AG04450 (cell line): ENCODE data around the gene EEF1A2. TPM values are rescaled to one million over a fixed set of nuclear protein-coding genes. Genes with fewer than 3 reads are reported as not detected.
A peak's percentile ranks its signal among the peaks of the same experiment; 100 is the strongest.

ENCODE experiments used
- CTCF ChIA-PET: fragments of 300-600, 350-600 bp; formaldehyde crosslinking; extraction: SDS; loops from one replicate; lab custom pipeline; 2022; ENCODE audit warnings: antibody characterized with exemption, inconsistent platforms; lab: Charles Lee
- POLR2A ChIA-PET: fragments of 350-600 bp; formaldehyde crosslinking; extraction: SDS; loops from one replicate; lab custom pipeline; 2021; ENCODE audit warnings: antibody characterized with exemption, inconsistent platforms; lab: Yijun Ruan, JAX
- DNase-seq: peaks from one replicate; pipeline ENCODE4 v3.0.0-alpha.2; 2011; ENCODE audit warnings: low read depth, low spot score
- H3K27ac ChIP-seq: one replicate; pipeline ENCODE4 v1.5.1; 2012; ENCODE audit warnings: low read depth, low read length, control low read depth
- H3K27me3 ChIP-seq: one replicate; pipeline ENCODE4 v1.6.0; 2012; ENCODE audit warnings: low read length; ENCODE audit not compliant: control insufficient read depth, insufficient read depth
- H3K4me3 ChIP-seq: 2 replicates; pipeline ENCODE4 v1.5.1; 2011; ENCODE audit warnings: mild to moderate bottlenecking, low read depth, low read length, control low read depth
- H3K9me3 ChIP-seq: 2 replicates; pipeline ENCODE4 v1.5.1; 2012; ENCODE audit warnings: low read length; ENCODE audit not compliant: control insufficient read depth, insufficient read depth
- CTCF ChIP-seq: IDR thresholded peaks from 2 replicates; pipeline ENCODE4 v1.5.1; 2011; ENCODE audit warnings: low read depth, low read length, control low read depth, inconsistent platforms
- polyA plus RNA-seq: library from polyadenylated mRNA; depleted of rRNA; stranded (reverse); fragments of >200 nt; gene quantifications from 2 replicates; pipeline ENCODE4 v1.2.3, GENCODE V29; 2011

EEF1A2 gene
- polyA plus RNA-seq, 1 experiment, result 0.94 TPM

GRCh38 chr20:63536997-63537524 is 38.2 kb upstream of the EEF1A2 start, which contains the start of gene PTK6:
Gene PTK6 (minus strand): TSS chr20:63537376. CDS start chr20:63537314, 62 bp downstream.
- no peak for TF ChIP-seq CTCF
- CTCF ChIA-PET, result interaction anchor here (0.5 to 2.7 kb wide), 18 partner anchors 9 to 502 kb away, joined by 3 to 24 read pairs (median 5); partner anchors contain the start of genes HELZ2, LIME1, PRPF6 and SAMD10
- no peak within 1 kb of the TSS for H3K27ac ChIP-seq

GRCh38 chr20:63536241-63536977 is 37.5 kb upstream of the EEF1A2 start:
- DNase-seq, result no peak
- Histone ChIP-seq H3K27me3 (peaks cover 6% of the 10 kb centered on the region), H3K27ac (no peak overlapping the region), H3K4me3 (no peak overlapping the region), H3K9me3 (no peaks in the 10 kb centered on the region; the same call in 1 of the 2 replicates)
- no peak for TF ChIP-seq CTCF
- ChIA-PET POLR2A (interaction anchor here (1.3 to 1.4 kb wide), 2 partner anchors 15 to 91 kb away, joined by 3 read pairs; partner anchors contain the start of gene GMEB2), CTCF (interaction anchor here (0.5 to 2.4 kb wide), 2 partner anchors 91 to 444 kb away, joined by 4 to 7 read pairs; partner anchors contain the start of genes PRPF6 and SAMD10)

More at GRCh38 chr20:63536997-63537524, 38.2 kb upstream of the EEF1A2 start, which contains the start of gene PTK6:
- Histone ChIP-seq H3K9me3 (no peaks in the 10 kb centered on the region; the same call in 1 of the 2 replicates), H3K27me3 (peaks cover 6% of the 10 kb centered on the region), H3K4me3 (peak within 1 kb of the TSS; percentile 46)
- POLR2A ChIA-PET, result interaction anchor here (0.7 to 1.8 kb wide), 6 partner anchors 16 to 328 kb away, joined by 3 to 12 read pairs (median 3); partner anchors contain the start of genes GMEB2, PPDPF, RTEL1 and TPD52L2
- DNase-seq, result no peak

- no peak overlapping the region for H3K27ac ChIP-seq
- DNase-seq, result no peak
- no peak for TF ChIP-seq CTCF
- no peaks in the 10 kb centered on the region; the same call in 1 of the 2 replicates for H3K9me3 ChIP-seq
- CTCF ChIA-PET, result no interaction called here
- H3K4me3 ChIP-seq, result no peak overlapping the region
- POLR2A ChIA-PET, result interaction anchor here (1.3 to 1.4 kb wide), 2 partner anchors 14 kb away, joined by 3 to 5 read pairs; no protein-coding TSS in a partner anchor
- H3K27me3 ChIP-seq, result peaks cover 6% of the 10 kb centered on the region
Observed at GRCh38 chr20:63534831-63535651, 36.2 kb upstream of the EEF1A2 start.

- peaks cover 6% of the 10 kb centered on the region for H3K27me3 ChIP-seq
- POLR2A ChIA-PET, result interaction anchor here (1.4 kb wide), 1 partner anchor 13 kb away, joined by 5 read pairs; no protein-coding TSS in a partner anchor
- H3K27ac ChIP-seq, result no peak overlapping the region
- no peak overlapping the region for H3K4me3 ChIP-seq
- CTCF ChIA-PET, result no interaction called here
- DNase-seq, result no peak
- no peak for TF ChIP-seq CTCF
- no peaks in the 10 kb centered on the region; the same call in 1 of the 2 replicates for H3K9me3 ChIP-seq
Observed at GRCh38 chr20:63534427-63534830, 35.5 kb upstream of the EEF1A2 start.
